Heart left ventricle (tissue), 13 donors: ENCODE results near the gene SSR1.

Experiments used
- CTCF ChIP-seq, 12 donors: fragments of 200-600 bp; sonication (generic) in 4 of 12; IDR thresholded peaks; one replicate each; pipeline versions ENCODE4 v1.5.0 to v1.8.0; 2018 to 2022; ENCODE audit warnings: antibody characterized with exemption in 12 of 12, mild to moderate bottlenecking in 5 of 12
- POLR2A ChIP-seq, 2 donors: fragments of 450-650 bp; IDR thresholded peaks; one replicate each; pipeline ENCODE4 v1.6.1; 2017; ENCODE audit warnings: antibody characterized with exemption in 2 of 2, mild to moderate bottlenecking in 2 of 2, moderate library complexity in 2 of 2
- donor health status: ischemic (EF 13 %, LVEDD 7.1; RV severe dilation, severe dysfunction).
- donor health status: DM: no; HTN: yes; CAD: no.
- donor health status: DM: no; HTN: no; CAD: no.
- donor health status: ischemic (EF 25% LVEDD 6.9; RV normal size, moderate dysfunction).
- donor health status: ischemic (EF 25% LVEDD 5.7; RV mildly dilated, moderate dysfunction).
- donor health status: ischemic (EF 35%, LVEDD 5.7; RV mildly dilated, moderate dysfunction).
- donor health status: nonischemic (EF 11% LVEDD 7.7; RV severe dilation, severe dysfunction).
- donor health status: DM: yes; HTN: yes; CAD: no.
- donor health status: PGD.
- donor health status: ischemic (EF 29% LVEDD 5.4; RV normal size, mild dysfunction).
- donor health status: nonischemic (EF 23%, LVEDD 6.1; RV moderate dilation, normal function).

DNA sequence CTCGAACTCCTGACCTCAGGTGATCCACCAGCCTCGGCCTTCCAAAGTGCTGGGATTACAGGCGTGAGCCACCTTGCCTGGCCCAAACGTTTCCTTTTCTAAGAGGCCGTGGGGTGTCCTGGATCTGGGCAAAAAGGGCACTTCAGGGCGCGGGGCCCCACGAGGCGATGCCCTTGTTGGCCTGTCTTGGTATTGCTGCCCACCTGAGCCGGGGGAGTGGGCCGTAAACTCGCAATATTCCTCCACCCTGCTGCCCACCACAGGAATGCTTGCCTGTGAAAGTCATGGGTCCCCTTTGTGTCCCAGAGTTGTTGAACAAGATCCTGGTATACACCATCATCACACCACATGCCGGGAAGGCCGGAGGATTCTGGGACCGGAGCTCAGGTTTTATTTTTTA lies 49.0 kb downstream of the SSR1 start:
- TF ChIP-seq CTCF (IDR thresholded peaks at IDR 0.05) (no peak), POLR2A (IDR thresholded peaks at IDR 0.05) (no peak)
